Activated CD8-positive, alpha-beta memory T cell treated with anti-CD3 and anti-CD28 coated beads for 1 hour (primary cell): ENCODE measurements around the gene HRAS.

Experiments
- DNase-seq, 2 donors: peaks; one replicate each; pipeline ENCODE4 v3.0.0-alpha.2; 2020; ENCODE audit warnings: low read depth in 1 of 2; ENCODE audit errors: extremely low read depth in 1 of 2

The HRAS gene

DNA sequence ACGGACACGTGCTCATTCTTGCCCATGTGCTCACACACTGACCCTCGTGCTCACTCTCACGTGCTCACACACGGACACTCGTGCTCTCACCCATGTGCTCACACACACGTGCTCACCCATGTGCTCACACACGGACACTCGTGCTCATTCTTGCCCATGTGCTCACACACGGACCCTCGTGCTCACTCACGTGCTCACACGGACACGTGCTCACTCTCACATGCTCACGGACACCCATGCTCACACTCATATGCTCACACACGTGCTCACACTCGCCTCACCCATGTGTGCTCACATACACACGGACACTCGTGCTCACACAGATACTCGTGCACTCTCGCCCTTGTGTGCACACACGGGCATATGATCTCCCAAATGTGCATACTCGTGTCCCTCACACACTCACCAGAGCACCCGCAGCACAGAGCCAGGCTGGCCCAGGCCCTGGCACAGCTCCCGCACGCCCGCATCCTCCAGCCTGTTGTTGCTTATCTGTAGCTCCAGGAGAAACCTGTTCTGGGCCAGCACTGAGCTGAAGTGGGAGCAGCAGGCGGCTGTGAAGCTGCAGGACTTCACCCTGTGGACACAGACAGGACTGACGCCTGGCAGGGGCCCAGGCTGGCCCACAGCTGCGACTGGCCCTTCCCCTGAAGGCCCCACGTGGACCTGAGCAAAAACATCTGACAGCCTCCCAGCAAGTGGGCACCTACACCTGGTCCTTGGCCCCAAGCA, 37.6 kb downstream of the HRAS start:
- DNase-seq = no peak

DNA sequence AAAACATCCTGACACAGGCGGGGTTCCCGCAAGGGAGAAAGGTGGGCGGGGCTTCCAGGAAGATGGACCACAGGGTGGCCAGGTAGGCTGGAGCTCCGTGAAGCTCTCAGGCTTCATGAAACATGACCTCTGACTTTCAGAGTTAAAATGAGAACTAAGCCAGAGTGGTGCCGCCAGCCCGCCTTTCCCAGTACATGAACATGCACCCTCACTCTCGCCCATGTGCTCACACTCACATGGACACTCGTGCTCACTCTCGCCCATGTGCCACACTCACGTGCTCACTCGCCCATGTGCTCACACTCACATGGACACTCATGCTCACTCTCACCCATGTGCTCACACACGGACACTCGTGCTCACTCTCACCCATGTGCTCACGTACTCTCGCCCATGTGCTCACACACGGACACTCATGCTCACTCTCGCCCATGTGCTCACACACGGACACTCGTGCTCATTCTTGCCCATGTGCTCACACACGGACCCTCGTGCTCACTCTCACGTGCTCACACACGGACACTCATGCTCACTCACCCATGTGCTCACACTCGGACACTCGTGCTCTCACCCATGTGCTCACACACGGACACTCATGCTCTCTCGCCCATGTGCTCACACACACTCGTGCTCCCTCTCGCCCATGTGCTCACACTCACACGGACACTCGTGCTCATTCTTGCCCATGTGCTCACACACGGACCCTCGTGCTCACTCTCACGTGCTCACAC, 38.4 kb downstream of the HRAS start:
- DNase-seq = no peak

- no peak for DNase-seq
Observed at GRCh38 chr11:495537-495931, 39.8 kb downstream of the HRAS start.

GRCh38 chr11:494761-495536, 40.4 kb downstream of the HRAS start:
- DNase-seq = no peak

GRCh38 chr11:492427-493226, 42.7 kb downstream of the HRAS start:
- no peak for DNase-seq

DNA sequence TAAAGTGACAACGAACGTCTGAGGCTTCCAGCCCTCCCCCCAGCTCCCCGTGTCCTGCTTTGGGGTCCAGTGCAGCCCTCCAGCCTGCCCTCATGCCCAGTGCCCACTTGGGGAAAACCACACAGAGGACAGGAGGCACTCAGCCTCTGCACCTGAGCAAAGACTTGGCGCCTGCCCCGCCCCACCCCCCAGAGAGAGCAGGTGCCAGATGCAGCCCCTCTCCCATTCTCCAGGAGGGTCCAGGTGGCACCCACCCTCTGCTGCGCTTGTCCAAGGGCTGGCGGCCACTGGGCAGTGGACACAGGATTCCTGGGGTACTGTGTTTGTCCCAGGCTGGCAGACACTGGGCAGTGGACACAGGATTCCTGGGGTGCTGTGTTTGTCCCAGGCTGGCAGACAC, 44.0 kb downstream of the HRAS start:
- DNase-seq = no peak

- DNase-seq = no peak
Observed at GRCh38 chr11:490930-491260, 44.5 kb downstream of the HRAS start.

DNA sequence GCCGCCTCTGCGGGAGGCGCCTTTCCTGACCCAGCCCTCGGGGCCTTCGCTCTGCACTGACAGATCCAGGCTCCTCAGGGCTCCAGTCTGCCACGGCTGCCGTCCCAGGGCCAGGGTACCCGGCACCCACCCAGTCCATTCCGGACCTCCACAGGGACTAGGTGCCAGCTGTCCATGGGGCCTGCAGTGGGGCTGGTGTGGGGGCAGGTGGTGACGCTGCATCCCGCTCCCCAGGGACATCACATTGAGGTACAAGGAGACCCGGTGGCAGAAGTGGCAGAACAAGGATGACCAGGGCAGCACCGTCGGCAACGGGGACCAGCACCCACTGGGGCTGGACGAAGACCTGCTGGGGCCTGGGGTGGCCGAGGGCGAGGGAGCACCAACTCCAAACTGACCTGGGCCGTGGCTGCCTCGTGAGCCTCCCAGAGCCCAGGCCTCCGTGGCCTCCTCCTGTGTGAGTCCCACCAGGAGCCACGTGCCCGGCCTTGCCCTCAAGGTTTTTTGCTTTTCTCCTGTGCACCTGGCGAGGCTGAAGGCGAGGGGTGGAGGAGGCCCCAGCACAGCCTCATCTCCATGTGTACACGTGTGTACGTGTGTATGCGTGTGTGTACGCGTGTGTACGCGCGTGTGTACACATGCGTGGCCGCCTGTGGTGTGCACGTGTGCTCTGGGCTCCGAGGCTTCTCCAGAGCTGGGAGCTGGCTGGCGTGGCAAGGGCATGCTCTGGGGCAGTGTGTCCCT, 45.0 kb downstream of the HRAS start:
- DNase-seq = no peak

- DNase-seq = no peak
Observed at GRCh38 chr11:489610-490185, 45.7 kb downstream of the HRAS start.

- no peak for DNase-seq
Observed at GRCh38 chr11:488992-489391, 46.4 kb downstream of the HRAS start.

DNA sequence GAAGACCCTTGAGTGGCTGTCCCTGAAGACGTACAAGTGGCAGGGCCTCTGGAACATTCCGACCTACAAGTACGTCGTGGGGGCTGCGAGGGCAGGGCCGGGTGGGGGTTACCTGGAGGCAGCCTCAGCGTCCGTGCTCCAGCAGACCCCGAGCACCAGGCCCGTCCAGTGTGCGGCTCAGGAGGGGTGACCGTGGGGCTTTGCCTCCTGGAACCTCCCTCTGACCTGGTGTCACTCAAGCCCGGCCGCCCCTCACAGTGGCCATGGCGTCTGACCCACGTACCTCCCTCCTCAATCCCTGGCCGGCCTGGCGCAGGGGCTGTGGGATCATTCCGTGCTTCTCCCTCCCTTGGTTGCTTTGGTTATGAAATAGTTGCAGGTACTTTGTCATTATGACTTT, 46.8 kb downstream of the HRAS start:
- no peak for DNase-seq

- no peak for DNase-seq
Observed at GRCh38 chr11:488062-488461, 47.3 kb downstream of the HRAS start.

GRCh38 chr11:487571-488021, 47.8 kb downstream of the HRAS start:
- DNase-seq = no peak

DNA sequence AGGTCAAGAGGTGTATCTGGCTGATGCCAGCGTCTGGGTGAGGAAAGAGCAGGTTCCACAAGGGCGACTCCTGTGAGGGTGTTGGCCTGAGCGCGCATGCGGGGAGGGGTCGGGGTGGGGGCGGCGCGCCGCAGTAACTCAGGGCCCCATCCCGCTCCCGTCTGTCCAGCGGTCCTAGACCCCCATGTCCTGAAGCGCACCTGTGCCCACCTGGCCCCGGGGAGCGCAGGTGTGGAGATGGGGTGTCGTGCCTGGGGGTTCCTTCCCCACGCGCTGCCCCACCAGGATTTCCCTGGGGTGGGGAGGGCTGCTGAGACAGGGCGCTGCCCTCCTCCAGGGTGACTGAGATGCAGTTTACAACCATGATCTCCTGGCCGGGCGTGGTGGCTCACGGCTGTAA, 49.2 kb downstream of the HRAS start:
- DNase-seq = no peak

DNA sequence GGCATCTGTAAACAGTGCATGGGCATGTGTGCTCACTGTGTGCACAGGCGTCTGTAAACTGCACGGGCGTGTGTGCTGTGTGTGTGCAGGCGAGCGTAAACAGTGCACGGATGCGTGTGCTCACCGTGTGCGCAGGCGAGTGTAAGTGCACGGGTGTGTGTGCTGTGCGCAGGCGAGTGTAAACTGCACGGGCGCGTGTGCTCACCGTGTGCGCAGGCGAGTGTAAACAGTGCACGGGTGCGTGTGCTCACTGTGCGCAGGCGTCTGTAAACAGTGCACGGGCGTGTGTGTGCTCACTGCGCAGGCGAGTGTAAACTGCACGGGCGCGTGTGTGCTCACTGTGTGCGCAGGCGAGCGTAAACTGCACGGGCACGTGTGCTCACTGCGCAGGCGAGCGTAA, 50.8 kb downstream of the HRAS start:
- DNase-seq = no peak
